Activated CD4-positive, CD25-positive, alpha-beta regulatory T cell treated with anti-CD3 and anti-CD28 coated beads, Interleukin-2, amount 50 U/mL, for 16 hours (primary cell): ENCODE results near the gene C1QTNF2.

Experiments
- DNase-seq: peaks from one replicate; pipeline ENCODE4 v3.0.0-alpha.2; 2020; ENCODE audit warnings: low read depth, low spot score

Gene C1QTNF2

GRCh38 chr5:160375166-160375565, 4.7 kb upstream of the C1QTNF2 start:
- no peak for DNase-seq

GRCh38 chr5:160371294-160371693, 868 bp upstream of the C1QTNF2 start:
- DNase-seq: no peak

GRCh38 chr5:160370713-160371034, 248 bp upstream of the C1QTNF2 start:
- DNase-seq: no peak

DNA sequence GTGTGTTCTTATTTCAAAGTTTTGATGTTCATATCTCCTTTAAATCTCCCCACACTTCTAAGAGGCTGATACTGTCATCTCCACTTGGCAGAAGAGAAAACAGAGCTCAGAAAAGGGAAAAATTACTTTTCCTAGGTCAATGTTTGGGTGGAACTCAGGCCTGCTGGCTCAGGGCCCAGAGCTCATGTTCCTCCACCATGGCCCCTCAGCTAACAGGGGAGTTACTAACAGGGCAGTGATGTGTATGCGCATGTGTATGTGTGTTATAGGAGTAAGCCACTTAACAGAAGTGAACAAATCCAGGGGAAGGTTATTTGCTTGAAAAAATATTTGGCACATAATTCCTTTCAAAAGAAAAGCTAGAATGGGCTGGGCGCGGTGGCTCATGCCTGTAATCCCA, 2.5 kb downstream of the C1QTNF2 start:
- no peak for DNase-seq

- DNase-seq: no peak
Measured at GRCh38 chr5:160367261-160367660, 3.2 kb downstream of the C1QTNF2 start.

- no peak for DNase-seq
Measured at GRCh38 chr5:160366230-160366629, 4.2 kb downstream of the C1QTNF2 start.

DNA sequence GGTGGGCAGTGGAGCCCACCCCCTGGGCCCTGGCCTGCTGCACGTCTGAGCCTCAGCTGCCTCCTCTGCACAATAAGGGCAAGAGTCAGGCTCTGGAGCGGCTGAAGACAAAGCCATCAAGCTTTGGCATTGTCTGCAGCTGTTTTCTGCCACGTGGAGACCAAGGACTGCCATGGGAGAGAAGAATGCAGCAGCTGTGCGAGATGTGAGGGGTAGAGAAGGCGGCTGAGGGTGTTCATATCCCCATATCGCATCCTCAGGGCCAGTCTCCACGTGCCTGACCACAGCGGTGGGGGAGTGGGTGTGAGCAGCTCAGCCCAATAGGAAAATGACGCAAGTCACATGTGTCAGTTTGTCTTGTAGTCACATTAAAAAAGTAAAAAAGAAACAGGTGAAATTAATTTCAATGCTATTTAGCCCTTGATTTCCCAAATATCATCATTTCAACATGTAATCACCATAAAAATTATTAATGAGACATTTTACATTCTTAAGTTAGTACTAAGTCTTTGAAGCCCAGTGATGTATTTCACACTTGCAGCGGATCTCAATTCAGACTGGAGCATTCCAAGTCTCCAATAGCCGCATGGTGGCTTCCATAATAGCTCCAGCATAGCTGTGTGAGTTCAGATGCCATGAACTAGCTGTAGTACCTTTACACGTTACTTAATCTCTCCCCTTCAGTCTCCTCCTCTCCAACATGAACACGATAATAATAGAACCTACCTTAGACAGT, 6.6 kb downstream of the C1QTNF2 start:
- DNase-seq: no peak

DNA sequence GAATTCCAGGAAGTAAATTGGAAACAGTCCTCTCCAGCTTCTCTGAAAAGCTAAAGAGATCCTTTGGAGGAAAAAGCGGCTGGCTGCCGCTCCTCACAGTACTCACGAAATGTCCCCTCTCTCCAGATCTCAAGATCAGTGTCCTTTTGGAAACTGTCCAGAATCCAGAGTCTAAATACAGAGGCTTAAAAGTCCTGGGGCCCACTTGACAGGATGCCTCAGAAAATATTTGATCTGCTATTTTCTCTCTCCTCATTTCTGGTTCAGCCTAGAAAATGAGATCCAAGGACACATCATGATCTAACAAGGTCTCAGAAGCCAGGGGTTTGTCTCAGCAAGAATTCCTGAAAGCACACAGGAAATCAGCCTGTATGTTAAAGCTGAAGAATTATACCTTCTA, 7.2 kb downstream of the C1QTNF2 start:
- DNase-seq: no peak

DNA sequence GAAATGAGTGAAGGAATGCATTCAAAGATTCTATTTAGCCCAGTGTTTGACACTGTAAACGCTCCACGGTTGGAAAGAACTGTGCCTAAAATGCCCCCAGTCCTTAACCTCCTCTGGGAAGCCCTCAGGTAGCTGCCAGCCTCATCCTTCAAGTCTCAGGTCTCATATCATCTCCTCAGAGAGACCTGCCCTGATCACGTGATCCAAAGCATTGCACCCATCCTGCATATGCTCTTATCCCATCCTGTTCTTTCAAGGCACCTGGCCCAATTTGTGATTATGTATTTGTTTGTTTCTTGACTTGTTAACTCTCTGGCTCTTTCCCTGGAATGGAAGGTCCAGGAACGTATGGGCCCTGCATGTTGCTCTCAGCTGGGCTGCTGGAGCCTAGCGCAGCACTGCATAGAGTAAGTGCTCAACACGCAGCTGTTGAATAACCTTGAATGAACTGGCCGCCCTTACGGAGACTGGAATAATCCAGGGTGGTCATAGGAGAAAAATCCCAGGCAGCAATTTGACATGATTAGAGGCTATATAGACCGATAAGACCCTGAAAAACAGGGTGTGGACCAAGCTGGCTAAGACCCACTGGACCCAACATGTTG, 8.7 kb downstream of the C1QTNF2 start:
- no peak for DNase-seq

DNA sequence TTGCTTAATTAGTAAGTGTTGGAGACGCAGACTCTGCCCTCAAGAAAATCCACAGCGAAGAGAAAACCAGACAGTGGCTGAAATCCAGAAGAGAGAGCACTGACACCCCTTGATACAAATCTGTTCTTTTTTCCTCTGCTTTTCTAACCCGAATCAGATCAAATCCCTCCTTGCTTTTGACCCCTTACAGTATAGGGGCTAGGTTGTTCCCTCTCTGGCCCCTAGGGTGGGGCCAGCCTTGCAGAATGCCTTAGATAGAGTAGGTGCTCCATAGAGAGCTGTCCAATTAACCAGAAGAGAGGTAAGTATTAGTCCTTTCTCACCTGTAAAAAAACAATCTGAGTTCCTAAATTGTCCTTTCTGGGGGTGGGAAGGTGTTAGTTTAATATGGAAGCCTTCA, 10.1 kb downstream of the C1QTNF2 start:
- DNase-seq: no peak

DNA sequence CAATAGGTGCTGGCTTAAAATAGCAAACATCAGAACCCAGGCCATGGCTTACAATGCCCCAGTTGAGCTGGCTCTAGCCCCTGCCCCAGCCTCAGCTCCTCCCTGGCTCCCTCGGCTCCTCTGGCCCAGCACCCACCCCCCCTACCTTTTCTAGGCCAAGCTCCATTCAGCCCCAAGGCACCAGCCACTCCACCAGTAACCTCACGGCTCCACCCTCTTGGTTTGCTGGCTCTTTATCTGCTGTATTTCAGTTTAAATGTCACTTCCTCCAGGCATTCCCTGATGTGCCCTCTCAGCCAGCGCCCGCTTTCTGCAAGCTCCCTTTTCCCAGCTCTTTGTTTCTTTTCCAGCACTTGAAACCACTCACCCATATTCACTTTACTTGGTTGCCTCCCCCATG, 10.6 kb downstream of the C1QTNF2 start:
- DNase-seq: no peak

GRCh38 chr5:160359242-160359641, 11.2 kb downstream of the C1QTNF2 start:
- no peak for DNase-seq

GRCh38 chr5:160357861-160358411, 12.5 kb downstream of the C1QTNF2 start:
- no peak for DNase-seq

DNA sequence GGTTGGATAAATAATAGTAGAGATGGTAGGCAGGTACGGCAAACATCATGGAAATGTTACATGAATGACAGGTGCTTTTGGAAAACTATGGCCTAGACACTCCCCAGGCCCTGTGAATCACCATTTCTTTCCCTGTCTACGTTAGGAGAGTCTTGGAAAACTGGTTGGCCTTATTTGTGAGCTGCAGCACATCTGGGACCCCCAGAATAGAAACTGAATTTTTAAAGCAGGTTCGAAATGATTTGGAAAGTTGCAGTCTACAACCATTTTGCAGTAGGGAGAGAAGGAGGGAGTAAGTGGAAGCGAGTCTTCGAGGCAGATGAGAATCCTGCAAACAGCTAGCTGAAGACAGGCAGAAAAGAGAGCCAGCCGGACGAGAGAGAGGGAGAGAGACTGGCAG, 13.0 kb downstream of the C1QTNF2 start:
- DNase-seq: no peak

GRCh38 chr5:160356550-160357347, 13.7 kb downstream of the C1QTNF2 start:
- no peak for DNase-seq

- DNase-seq: no peak
Measured at GRCh38 chr5:160354666-160355065, 15.8 kb downstream of the C1QTNF2 start.

DNA sequence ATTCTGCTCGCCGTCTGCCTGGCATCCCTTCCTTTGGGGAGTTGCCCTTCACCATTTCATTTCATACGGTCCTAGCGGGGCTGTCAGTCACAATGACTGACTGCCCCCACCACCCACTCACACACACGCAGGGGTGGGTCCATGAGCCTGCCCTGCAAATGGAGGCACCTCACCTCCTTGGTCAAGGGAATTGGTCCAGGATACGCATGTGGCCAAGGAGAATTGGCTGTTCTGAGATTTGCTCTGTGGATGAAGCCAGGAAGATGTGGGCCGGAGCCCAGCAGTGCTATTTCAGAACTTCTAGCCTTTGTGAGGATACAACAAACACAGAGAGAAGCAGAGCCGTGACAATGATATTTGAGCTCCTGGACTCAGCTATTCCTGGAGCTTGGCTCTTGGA, 17.0 kb downstream of the C1QTNF2 start:
- DNase-seq: no peak

DNA sequence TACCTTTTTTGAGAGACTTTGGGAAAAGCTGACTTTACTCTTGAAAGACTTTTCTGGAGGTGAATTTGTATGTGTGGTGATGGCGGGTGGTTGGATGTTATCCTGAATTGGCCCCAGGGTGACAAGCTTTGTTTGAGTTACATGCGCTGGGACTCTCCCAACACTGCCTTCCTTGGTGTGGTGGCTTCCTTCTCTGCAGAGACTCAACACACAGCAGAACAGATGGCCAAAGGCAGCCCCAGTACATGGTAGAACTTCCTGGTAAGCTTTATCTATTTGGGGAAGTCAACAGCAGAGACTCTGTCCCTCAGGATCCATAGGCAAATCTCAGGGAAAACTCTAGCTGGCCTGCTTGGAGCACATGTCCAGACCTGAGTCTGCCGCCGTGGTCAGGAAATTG, 18.1 kb downstream of the C1QTNF2 start:
- no peak for DNase-seq

DNA sequence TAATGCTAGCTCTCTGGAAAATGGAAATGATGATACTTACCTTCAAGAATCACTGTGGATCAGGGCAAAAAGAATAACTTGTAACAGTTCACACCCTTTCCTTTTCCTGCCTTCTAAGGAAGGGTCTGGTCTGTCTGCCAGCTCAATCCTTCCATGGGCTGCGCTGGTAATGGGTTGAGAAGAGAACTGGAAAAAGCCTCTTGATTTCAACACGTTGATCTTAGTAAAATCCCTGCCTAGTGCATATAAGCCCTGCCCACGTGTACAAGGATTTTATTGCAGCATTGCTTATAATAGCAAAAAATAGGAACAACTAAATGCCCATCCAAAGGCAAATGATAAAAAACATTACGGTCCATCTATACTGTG, 20.5 kb downstream of the C1QTNF2 start:
- no peak for DNase-seq

GRCh38 chr5:160349249-160349934, 21.0 kb downstream of the C1QTNF2 start:
- no peak for DNase-seq

- DNase-seq: no peak
Measured at GRCh38 chr5:160348080-160348479, 22.3 kb downstream of the C1QTNF2 start.

DNA sequence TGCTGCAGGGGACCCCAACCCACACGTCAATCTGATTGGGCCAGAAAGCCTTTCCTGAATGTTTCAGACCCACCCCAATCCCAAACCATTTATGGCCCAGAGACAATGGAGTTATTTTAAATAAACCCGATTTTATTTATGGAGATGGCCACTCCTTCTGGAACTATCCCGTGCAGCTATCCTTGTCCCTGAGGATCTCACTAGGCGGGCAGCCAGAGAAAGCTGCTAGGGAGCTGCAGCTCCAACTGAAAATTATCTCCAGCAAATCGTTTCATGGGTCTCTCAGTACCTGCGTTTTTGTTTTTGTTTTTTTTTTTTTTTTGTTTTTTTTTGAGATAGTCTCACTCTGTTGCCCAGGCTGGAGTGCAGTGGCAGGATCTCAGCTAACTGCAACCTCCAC, 23.0 kb downstream of the C1QTNF2 start:
- DNase-seq: no peak
